Activated CD8-positive, alpha-beta memory T cell treated with anti-CD3 and anti-CD28 coated beads for 48 hours (primary cell): ENCODE results near the gene USF2.

ENCODE experiments used
- DNase-seq, 3 experiments: peaks; one replicate each; pipeline ENCODE4 v3.0.0-alpha.2; 2020; ENCODE audit warnings: low read depth in 2 of 3, low spot score in 2 of 3

USF2 gene

GRCh38 chr19:35298561-35298972 lies 29.8 kb downstream of the USF2 start:
- DNase-seq = no peak

DNA sequence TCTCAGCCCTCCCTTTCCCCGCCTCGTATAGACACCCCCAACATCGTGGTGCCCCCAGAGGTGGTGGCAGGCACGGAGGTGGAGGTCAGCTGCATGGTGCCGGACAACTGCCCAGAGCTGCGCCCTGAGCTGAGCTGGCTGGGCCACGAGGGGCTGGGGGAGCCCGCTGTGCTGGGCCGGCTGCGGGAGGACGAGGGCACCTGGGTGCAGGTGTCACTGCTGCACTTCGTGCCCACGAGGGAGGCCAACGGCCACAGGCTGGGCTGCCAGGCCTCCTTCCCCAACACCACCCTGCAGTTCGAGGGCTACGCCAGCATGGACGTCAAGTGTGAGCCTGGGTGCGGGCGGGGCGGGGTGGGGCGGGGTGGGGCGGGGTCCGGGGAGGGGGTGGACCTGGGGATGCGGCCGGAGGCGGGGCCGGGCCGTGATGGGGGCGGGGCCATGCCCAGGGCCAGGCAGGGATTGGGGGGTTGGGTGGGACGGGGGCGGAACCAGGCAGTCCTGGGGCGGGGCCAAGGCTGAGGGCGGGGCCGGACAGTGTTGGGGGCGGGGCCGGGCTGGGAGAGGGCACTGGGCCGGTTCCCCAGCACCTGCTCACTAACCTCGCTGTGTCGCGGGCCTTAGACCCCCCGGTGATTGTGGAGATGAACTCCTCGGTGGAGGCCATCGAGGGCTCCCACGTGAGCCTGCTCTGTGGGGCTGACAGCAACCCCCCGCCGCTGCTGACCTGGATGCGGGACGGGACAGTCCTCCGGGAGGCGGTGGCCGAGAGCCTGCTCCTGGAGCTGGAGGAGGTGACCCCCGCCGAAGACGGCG lies 31.0 kb downstream of the USF2 start:
- DNase-seq = no peak

DNA sequence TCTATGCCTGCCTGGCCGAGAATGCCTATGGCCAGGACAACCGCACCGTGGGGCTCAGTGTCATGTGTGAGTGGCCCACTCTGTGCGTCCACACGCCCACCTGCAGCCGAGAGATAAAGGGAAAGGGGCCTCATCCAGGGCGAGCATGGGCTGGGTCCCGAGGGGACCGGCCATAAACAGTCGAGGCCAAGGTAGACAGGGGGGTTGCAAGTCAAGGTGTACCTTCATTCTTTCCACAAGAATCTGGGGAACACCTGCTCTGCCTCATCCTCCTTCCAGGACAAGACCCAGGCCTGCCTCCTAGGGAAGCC lies 31.5 kb downstream of the USF2 start:
- DNase-seq = no peak

GRCh38 chr19:35301961-35302360 lies 33.2 kb downstream of the USF2 start:
- DNase-seq = no peak

- DNase-seq = no peak
These were observed 33.7 kb downstream of the USF2 start for GRCh38 chr19:35302446-35302845.

GRCh38 chr19:35303357-35303915 lies 34.7 kb downstream of the USF2 start:
- no peak for DNase-seq

DNA sequence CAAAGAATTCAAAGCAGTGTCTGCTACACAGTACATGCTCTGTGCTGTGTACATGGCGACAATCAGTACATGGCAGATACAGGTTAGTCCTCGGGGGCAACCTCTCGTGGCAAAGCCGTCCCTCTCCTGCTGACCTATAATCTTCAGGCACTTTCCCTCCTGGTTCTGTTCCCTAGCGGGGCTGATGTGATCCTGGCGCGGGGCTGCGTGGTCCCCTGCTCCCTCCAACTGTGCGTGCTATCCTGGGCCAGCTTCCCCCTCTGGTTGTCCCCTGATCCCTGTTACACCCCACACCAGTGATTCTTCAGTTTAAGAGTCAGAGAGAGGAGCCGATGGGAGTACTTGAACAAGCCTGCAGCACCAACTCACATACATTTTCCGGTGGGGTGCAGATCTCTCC lies 35.3 kb downstream of the USF2 start:
- DNase-seq = no peak

DNA sequence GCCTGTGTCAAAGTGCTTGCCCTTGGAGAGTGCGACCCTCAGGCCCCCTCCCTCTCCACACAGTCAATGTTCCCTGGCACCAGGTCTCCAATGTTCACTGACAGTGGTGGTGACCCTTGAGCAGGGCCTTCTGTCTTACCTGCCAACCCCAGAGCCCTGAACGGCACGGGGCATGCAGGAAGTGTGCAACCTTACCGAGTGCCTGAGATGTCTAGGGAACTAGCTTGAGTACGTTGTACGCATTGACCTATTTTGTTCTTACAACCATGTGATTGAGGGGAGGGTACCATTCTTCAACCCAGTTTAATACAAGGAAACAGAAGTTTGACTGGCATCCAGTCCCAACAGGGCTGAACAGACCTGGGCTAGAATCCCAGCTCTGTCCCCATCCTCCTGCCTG lies 36.4 kb downstream of the USF2 start:
- no peak for DNase-seq

DNA sequence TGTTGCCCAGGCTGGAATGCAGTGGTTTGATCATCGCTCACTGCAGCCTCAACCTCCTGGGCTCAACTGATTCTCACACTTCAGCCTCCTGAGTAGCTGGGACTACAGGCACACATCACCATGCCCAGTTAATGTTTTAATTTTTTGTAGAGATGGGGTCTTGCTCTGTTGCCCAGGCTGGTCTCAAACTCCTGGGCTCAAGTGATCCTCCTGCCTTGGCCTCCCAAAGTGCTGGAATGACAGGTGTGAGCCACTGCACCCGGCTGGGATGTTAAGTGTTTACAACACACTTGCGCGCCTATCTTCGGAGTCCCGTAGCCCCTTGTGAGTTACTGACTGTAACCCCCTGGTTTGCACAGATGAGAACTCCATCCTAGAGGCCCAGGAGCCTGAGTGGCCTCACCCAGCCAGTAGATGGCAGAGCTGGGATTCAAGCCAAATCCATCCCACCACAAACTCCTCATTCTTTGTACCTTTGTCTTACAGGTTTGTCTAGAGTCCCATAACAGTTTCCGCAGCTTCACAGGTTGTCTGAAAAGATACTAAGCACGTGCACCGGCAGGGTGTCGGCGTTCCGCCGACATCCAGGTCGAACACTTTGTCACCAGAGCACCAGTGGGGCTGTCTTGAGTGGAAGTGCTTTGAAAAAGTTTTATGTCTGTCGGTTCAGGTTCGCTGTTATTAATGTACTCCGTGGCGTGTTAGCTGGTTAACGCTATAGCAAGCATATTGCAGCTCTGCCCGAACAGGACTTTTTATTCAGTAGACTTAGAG lies 37.9 kb downstream of the USF2 start:
- DNase-seq = no peak

DNA sequence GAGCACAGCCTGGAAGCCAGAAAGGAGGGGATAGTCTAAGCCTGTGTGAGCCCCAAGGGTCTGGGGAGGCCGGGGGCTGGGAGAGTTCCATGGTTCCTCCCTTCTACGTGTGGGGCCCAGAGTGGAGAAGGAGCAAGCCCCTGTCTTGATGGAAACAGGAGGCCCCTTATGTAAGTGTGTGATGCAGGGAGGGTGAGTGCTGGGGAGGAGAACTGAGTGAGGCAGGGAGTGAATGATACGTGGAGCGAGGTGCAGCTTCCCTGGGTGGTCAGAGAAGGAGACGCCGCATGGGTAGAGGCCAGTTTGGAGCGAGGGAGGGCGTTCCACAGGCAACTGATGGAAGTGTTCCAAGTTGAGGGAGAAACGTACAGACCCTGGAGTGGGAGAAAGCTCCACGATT lies 39.2 kb downstream of the USF2 start:
- DNase-seq = no peak

- DNase-seq = no peak
These were observed 40.1 kb downstream of the USF2 start for GRCh38 chr19:35308910-35309309.

GRCh38 chr19:35309481-35310279 lies 40.9 kb downstream of the USF2 start:
- DNase-seq = no peak

DNA sequence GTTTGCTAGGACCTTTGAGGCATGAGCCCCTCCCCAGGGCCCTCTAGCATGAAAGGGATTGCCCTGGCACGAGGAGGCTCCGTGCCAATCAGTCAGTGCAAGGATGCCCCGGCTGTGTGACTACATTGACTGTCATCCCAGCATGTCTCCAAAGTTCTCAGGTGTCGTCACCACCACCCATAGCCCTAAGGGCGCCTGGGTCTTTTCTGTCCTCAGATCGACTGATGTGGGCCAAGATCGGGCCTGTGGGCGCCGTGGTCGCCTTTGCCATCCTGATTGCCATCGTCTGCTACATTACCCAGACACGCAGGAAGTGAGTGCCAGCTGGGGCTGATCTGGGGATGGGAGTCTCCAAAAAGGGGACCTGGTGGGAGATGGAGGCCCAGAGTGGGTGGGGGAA lies 41.6 kb downstream of the USF2 start:
- DNase-seq = no peak

DNA sequence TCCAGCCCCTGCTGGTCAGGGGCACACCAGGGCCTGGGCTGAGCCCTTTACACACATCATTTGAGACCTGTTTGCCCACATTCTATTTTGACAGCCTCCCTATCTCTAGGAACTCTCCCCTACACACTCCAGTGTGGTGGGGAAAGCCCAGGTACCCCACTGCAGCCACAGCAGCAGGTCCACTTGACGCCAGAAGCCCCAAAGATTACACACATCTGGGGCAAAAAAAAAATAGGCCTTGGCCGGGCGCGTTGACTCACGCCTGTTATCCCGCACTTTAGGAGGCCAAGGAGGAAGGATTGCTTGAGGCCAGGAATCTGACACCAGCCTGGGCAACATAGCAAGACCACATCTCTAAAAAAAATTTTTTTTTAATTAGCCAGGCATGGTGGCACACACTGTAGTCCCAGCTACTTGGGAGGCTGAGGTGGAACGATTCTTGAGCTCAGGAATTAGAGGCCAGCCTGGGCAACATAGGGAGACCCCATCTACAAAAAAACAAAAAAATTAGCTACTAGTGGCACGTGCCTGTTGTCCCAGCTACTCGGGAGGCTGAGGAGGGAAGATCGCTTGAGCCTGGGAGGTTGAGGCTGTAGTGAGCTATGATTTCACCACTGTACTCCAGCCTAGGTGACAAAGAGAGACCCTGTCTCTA lies 42.2 kb downstream of the USF2 start:
- DNase-seq = no peak

DNA sequence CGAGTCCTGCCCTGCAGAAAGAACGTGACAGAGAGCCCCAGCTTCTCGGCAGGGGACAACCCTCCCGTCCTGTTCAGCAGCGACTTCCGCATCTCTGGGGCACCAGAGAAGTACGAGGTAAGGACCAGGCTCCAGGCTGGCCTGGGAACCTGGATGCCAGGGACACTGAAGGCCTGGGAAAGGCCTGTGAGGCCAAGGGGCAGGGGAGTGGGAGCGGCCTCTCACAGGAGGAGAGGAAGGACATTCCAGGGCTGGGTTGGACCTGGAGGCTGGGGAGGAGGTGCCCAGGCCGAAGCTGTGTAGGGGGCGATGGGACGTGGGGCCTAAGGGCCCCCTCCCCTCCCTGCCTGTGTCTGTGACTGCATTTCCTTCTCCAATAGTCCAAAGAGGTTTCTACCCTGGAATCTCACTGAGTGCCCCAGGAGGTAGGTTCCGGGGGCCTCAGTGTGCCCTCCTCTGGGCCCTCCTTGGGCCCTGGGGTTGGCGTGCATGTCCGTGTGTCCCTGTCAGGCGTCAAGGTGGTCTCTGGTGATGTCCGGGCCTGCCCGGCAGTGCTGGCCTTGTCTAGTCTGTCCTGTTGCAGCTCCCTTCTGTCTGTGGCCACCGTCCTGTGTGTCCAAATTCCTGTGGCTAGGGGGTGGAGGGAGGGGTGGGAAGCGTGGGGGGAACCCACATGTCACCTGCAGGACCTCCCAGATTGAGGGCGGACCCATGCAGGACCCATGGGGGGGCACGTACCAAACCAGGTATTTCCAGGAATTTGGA lies 43.3 kb downstream of the USF2 start:
- no peak for DNase-seq

- DNase-seq = no peak
These were observed 44.8 kb downstream of the USF2 start for GRCh38 chr19:35313587-35313986.

- DNase-seq = no peak
These were observed 45.3 kb downstream of the USF2 start for GRCh38 chr19:35314031-35314430.

- no peak for DNase-seq
These were observed 46.2 kb downstream of the USF2 start for GRCh38 chr19:35314858-35315470.

GRCh38 chr19:35315883-35316282 lies 47.1 kb downstream of the USF2 start:
- DNase-seq = no peak

DNA sequence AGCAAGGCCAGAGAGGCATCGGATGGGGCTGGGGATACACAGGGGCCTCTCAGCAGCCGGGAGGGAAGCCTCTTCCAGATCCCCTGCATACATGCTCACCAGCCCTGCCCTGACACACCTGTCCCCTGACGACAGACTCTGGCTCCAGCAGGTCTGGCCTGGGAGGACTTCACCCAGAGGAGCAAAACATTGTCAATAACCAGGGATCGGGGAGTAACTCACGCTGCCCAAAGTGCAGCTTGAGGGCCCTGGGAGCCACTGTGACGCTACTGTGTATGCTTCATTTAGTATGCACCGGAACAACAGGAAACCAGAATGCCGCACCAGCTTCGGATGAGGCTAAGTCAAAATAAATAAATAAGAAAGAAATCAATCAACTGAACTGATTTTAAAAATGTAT lies 47.8 kb downstream of the USF2 start:
- no peak for DNase-seq
